Cardiac fibroblast (primary cell): Measurements from ENCODE around the gene KYNU.
"Not testable (repeated sequence)": the region's sequence is repeated elsewhere in the genome, so short reads cannot be mapped to it uniquely, and the experiment has no call there.

Experiments
- DNase-seq, 2 donors: peaks; one replicate each; pipeline versions ENCODE4 v3.0.0 to v3.0.0-alpha.2; 2010; ENCODE audit warnings: low read depth in 2 of 2
- H3K4me3 ChIP-seq, 2 donors: replicated peaks in 1 of 2; 1 replicate in 1 of 2; 2 replicates in 1 of 2; pipeline ENCODE4 v1.5.1; 2011; ENCODE audit warnings: low read depth in 2 of 2, low read length in 2 of 2, mild to moderate bottlenecking in 2 of 2, moderate library complexity in 1 of 2
- TF ChIP-seq, protein P1 (sequence below): IDR thresholded peaks from one replicate; pipeline ENCODE4 v1.5.1; 2011; ENCODE audit warnings: low read depth, mild to moderate bottlenecking, low read length, inconsistent platforms

The KYNU gene

DNA sequence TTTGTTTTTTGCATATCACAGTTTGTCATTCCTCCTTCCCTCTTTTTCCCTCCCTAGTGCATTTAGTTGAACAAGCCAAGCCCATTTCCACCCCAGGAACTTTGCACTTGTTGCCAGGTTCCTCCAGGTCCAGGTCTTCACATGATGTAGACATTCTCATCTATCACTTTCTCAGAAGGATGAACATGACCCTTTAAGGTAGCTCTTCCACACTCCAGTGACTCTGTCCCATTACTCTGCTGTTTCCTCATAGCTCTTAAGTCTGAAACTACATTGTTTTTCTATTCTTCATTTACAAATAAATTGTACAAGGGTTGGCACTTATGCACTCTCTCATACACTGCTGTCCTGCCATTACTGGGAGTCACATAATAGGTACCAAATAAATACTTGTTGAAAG is 6.1 kb downstream of the KYNU start:
- no peak for DNase-seq
- TF ChIP-seq, protein P1, sequence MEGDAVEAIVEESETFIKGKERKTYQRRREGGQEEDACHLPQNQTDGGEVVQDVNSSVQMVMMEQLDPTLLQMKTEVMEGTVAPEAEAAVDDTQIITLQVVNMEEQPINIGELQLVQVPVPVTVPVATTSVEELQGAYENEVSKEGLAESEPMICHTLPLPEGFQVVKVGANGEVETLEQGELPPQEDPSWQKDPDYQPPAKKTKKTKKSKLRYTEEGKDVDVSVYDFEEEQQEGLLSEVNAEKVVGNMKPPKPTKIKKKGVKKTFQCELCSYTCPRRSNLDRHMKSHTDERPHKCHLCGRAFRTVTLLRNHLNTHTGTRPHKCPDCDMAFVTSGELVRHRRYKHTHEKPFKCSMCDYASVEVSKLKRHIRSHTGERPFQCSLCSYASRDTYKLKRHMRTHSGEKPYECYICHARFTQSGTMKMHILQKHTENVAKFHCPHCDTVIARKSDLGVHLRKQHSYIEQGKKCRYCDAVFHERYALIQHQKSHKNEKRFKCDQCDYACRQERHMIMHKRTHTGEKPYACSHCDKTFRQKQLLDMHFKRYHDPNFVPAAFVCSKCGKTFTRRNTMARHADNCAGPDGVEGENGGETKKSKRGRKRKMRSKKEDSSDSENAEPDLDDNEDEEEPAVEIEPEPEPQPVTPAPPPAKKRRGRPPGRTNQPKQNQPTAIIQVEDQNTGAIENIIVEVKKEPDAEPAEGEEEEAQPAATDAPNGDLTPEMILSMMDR, result no peak

DNA sequence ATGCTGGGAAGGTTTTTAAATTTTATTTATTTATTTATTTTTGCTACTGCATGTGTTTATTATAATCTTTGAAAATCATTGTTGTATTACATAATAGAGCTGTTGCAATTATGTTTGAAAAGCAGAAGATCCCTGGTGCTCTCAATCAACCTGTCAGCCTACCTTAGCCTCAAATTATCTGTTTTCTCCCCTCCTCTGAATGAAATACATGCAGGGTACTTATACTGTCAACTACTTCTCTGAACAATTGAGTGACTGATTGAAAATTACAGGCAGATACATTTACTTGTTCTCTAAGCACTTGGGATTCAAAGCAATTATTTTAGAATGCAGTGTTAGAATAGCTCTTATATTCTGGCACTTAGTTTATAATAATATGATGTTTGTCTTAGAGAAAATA is 8.1 kb downstream of the KYNU start:
- no peak for DNase-seq
- H3K4me3 ChIP-seq, result no peak overlapping the region
- TF ChIP-seq, protein P1, result no peak

More for the DNA sequence above, 6.1 kb downstream of the KYNU start:
- no peak overlapping the region for H3K4me3 ChIP-seq

DNA sequence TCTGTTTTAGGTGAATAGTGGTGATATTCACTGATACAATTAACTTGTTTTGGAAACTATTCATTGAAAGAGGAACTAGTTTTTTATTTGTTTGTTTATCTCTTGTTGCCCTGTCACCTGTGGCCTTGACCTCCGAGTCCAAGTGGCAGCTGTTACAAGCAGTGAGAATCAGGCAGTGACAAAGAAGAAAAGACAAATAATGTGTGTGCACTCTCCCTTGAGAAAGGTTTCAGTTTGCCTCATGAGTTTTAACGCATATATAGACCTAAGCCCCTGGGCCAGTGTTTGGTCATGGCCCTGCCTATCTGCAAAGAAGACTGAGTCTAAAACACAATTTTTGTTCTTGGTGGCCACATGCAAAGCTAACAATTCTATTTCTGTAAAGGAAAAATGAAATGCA is 15.3 kb downstream of the KYNU start:
- TF ChIP-seq, protein P1, result no peak
- H3K4me3 ChIP-seq, result no peak overlapping the region
- no peak for DNase-seq

DNA sequence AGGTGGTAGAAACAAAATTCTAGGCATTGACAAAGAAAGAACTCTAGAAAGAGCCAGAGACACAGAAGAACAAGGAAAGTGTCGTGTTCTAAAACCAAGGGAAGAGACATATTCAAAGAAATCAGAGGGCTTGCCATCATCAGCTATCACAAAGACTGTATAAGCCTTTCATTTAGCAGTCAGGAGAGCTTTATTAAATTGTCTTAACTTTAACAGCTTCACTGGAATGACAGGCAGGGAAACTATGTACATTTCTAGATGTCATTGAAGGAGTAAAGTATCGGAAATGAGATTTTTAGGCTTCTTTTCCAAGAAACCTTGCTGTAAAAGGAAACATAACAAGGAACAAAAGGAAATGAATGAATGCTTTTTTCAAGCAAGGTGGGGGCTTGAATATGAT is 15.8 kb downstream of the KYNU start:
- H3K4me3 ChIP-seq, result no peak overlapping the region
- DNase-seq, result no peak
- TF ChIP-seq, protein P1, result no peak

DNA sequence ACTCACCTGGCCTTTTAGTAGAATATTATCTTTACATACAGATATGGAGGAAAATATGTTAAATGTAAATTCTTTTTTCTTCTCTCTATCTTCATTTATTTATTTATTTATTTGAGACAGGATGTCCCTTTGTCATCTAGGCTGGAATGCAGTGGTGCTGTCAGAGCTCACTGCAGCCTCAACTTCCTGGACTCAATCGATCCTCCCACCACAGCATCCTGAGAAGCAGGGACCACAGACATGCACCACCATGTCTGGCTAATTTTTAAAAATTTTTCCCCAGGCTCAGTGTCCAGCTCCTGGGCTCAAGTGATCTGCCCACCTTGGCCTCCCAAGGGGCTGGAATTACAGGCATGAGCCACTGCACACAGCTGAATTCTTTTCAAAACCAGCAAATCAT is 20.3 kb downstream of the KYNU start:
- TF ChIP-seq, protein P1, result no peak
- DNase-seq, result no peak
- no peak overlapping the region for H3K4me3 ChIP-seq

DNA sequence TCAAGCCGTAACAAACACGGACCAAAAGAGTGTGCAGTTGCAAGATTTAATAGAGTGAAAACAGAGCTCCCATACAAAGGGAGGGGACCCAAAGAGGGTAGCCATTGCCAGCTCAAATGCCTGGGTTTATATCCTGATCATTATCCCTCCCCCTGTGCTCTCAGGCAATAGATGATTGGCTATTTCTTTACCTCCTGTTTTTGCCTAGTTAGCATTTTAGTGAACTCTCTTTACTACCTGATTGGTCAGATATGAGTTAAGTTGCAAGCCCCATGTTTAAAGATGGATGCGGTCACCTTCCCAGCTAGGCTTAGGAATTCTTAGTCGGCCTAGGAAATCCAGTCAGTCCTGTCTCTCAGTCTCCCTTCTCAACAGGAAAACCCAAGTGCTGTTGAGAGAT is 22.9 kb downstream of the KYNU start:
- not testable (repeated sequence) for DNase-seq, H3K4me3 ChIP-seq

DNA sequence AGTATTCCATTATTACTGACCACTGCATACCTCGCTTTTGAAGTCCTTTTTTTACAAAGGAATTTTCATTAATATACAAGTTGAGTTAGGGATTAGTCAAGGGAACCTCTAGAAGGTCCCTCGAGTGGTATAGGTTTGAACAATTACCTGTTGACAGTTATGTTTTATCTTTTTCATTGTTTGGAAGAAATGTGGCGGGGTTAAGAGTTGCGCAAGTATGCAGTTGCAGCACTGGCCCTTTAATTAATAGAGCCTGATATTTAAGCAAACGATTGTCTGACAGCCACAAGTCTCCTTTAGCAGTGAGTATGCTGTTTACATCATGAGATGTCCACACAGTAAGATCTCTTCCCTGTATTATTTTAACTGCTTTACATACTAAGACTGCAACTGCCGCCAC is 24.3 kb downstream of the KYNU start:
- TF ChIP-seq, protein P1, result no peak
- H3K4me3 ChIP-seq, result no peak overlapping the region
- no peak for DNase-seq

DNA sequence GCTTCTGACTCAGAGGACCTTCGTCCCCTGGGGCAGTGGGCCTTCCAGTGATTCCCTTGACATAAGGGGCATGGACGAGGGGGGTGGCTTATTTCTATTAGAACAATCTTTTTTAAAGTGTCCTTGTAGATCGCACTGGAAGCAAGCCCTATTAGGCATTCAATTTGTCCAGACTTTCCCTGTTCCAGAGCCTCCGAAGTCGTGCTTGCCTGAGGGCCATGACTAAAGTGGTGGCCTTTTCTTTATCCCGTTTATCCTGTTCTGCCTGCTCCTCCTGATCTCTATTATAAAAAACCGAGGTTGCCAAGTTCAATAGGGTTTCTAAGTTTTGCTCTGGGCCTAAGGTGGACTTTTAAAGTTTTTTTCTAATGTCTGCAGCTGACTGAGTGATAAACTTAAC is 26.3 kb downstream of the KYNU start:
- H3K4me3 ChIP-seq, DNase-seq: not testable (repeated sequence)
